GM12892 (cell line): ENCODE results near the gene CT45A7.
"Not testable (repeated sequence)": the region's sequence is repeated elsewhere in the genome, so short reads cannot be mapped to it uniquely, and the experiment has no call there.

Experiments
- POLR2A ChIP-seq: IDR thresholded peaks from 2 replicates; pipeline ENCODE4 v1.6.1; 2011; ENCODE audit warnings: low read depth, low read length, control low read depth
- POLR2AphosphoS5 ChIP-seq: IDR thresholded peaks from 2 replicates; pipeline ENCODE4 v1.6.1; 2011; ENCODE audit warnings: low read depth, low read length, control low read depth
- TAF1 ChIP-seq: IDR thresholded peaks from 2 replicates; pipeline ENCODE4 v1.6.1; 2011; ENCODE audit warnings: low read depth, mild to moderate bottlenecking, control low read depth, low read length, borderline replicate concordance

GRCh38 chrX:135802687-135803086 is 34.4 kb downstream of the CT45A7 start, which contains the start of gene CT45A6:
- not testable (repeated sequence) for TF ChIP-seq POLR2AphosphoS5, POLR2A, TAF1
